ENCODE data around the gene TMEM95. TPM values are rescaled to one million over a fixed set of nuclear protein-coding genes. Genes with fewer than 3 reads are reported as not detected.

Gene TMEM95
- total RNA-seq, 1 experiment from 2014 or later: not detected

GRCh38 chr17:7347630-7348477 is 7.1 kb upstream of the TMEM95 start (continued):
- no peak for TF ChIP-seq JUND (IDR thresholded peaks at IDR 0.05)

- BruUV-seq (replicated peaks): no TSS peak
- no peaks in the 10 kb centered on the region for H3K9me2 ChIP-seq (ENCODE audit: insufficient read depth)
- no peaks in the 10 kb centered on the region for H3K27me3 ChIP-seq (ENCODE audit: insufficient read depth, low read length)
- CTCF ChIA-PET: interaction anchor here (0.9 to 1.3 kb wide), 4 partner anchors 19 to 303 kb away, joined by 3 to 4 read pairs (median 4); partner anchors contain the start of gene SLC2A4
- H3K79me2 ChIP-seq (ENCODE audit: insufficient read depth, low read length): peaks cover 32% of the 10 kb centered on the region
- no peak overlapping the region for H3K9ac ChIP-seq (ENCODE audit: low read length)
- no peak overlapping the region for H3K4me3 ChIP-seq (replicated peaks in 1 of 2; ENCODE audit: low read depth in 1 of 2, low read length in 2 of 2)
- POLR2A ChIA-PET: interaction anchor here (0.7 kb wide), 1 partner anchor 209 kb away, joined by 4 read pairs; no protein-coding TSS in a partner anchor
- H3K9me3 ChIP-seq (ENCODE audit: control insufficient read depth in 1 of 2, insufficient read depth in 1 of 2, low read depth in 1 of 2, low read length in 2 of 2): no peaks in the 10 kb centered on the region
- TF ChIP-seq ATF3 (IDR thresholded peaks at IDR 0.05) (no peak), CEBPB (IDR thresholded peaks at IDR 0.05; ENCODE audit: low read depth) (no peak), POLR2A (IDR thresholded peaks at IDR 0.05; ENCODE audit: borderline replicate concordance, extremely low read depth, insufficient read depth, insufficient read length) (no peak), RAD21 (IDR thresholded peaks at IDR 0.05; ENCODE audit: low read depth) (no peak), POLR2AphosphoS5 (IDR thresholded peaks at IDR 0.05; ENCODE audit: low read depth, low read length) (no peak), EZH2phosphoT487 (IDR thresholded peaks at IDR 0.05; ENCODE audit: borderline replicate concordance) (no peak), MAX (IDR thresholded peaks at IDR 0.05) (no peak), JUND (IDR thresholded peaks at IDR 0.05) (no peak), FOSL1 (IDR thresholded peaks at IDR 0.05; ENCODE audit: low read depth) (no peak), CBX3 (IDR thresholded peaks at IDR 0.05; ENCODE audit: low read depth) (no peak)
- H2AFZ ChIP-seq (ENCODE audit: low read depth, low read length, poor library complexity, severe bottlenecking): no peak overlapping the region
- H3K4me2 ChIP-seq (ENCODE audit: low read length): no peak overlapping the region
- no peaks in the 10 kb centered on the region for H3K36me3 ChIP-seq (ENCODE audit: control insufficient read depth in 1 of 2, insufficient read depth in 2 of 2, low read length in 2 of 2)
- H4K20me1 ChIP-seq (ENCODE audit: insufficient read depth): 0 out of 2 replicates have a peak, but pooled peaks cover 4% of the 10 kb centered on the region
- no peak overlapping the region for H3K27ac ChIP-seq (ENCODE audit: low read depth, low read length)
- H3K4me1 ChIP-seq (ENCODE audit: control insufficient read depth in 1 of 2, insufficient read depth in 2 of 2, low read length in 2 of 2): peaks cover 13 to 39% of the 10 kb centered on the region in 2 experiments
- DNase-seq (ENCODE audit: low read depth, low spot score) (no peak), ATAC-seq (no peak)
- intact Hi-C loops (cut with micrococcal nuclease): no loop called here
- RAD21 ChIA-PET (ENCODE audit: low non-redundant PET in 1 of 2, low total read pairs in 2 of 2, uncharacterized antibody in 2 of 2, unreplicated experiment in 2 of 2): no interaction called here
These were observed 6.3 kb upstream of the TMEM95 start for GRCh38 chr17:7348478-7349242.
